K562 (cell line): ENCODE results near the gene FJX1. TPM values are rescaled to one million over a fixed set of nuclear protein-coding genes. Genes with fewer than 3 reads are reported as not detected.

Source experiments
- ATAC-seq: fragments of 200-7000 bp; cut with Tn5 transposase; 3 replicates; pipeline ENCODE4 v1.9.1; 2020; ENCODE audit warnings: moderate library complexity
- BruUV-seq: library from RNA; stranded (reverse); fragments of 400-500 nt; replicated peaks from 2 replicates; lab custom pipeline; 2021; lab: Mats Ljungman, UMichigan
- CTCF ChIA-PET: fragments of 300-600 bp; formaldehyde crosslinking; extraction: SDS; loops from one replicate; lab custom pipeline; 2021; ENCODE audit warnings: low intra/inter-chr PET ratio; lab: Yijun Ruan, JAX
- POLR2A ChIA-PET: fragments of 300-600, 350-650 bp; sonication (Branson Sonifier 250); formaldehyde crosslinking; extraction: SDS; loops from one replicate; lab custom pipeline; 2021; ENCODE audit warnings: antibody characterized with exemption, inconsistent platforms; lab: Yijun Ruan, JAX
- DNase-seq, 4 experiments: peaks; one replicate each; pipeline versions ENCODE4 v3.0.0 to v3.0.0-alpha.2; 2011 to 2018; ENCODE audit warnings: low spot score in 3 of 4, mixed read lengths in 3 of 4; ENCODE audit errors: extremely low read depth in 1 of 4
- FAIRE-seq: peaks from 2 replicates; lab custom pipeline; 2011; peaks lifted over from hg19 to GRCh38; lab: Jason Lieb, UNC
- H2AFZ ChIP-seq: 2 replicates; pipeline ENCODE4 v1.6.0; 2011; ENCODE audit warnings: low read depth, low read length, control low read depth, inconsistent platforms
- H3K27ac ChIP-seq: fragments of 200-600 bp; 3 replicates; pipeline ENCODE4 v1.8.0; 2011; ENCODE audit warnings: low read depth, mild to moderate bottlenecking, control low read depth, inconsistent platforms, low read length, moderate library complexity, mixed read lengths; ENCODE audit errors: extremely low read depth
- H3K27me3 ChIP-seq, 2 experiments: fragments of 300-600 bp in 1 of 2; 2 replicates in 1 of 2; 3 replicates in 1 of 2; pipeline versions ENCODE4 v1.6.0 to v1.8.0; 2011; ENCODE audit warnings: inconsistent platforms in 2 of 2, low read length in 2 of 2, mild to moderate bottlenecking in 1 of 2, mixed read lengths in 1 of 2, moderate library complexity in 1 of 2; ENCODE audit not compliant: control insufficient read depth in 2 of 2, insufficient read depth in 2 of 2
- H3K36me3 ChIP-seq: fragments of 300-600 bp; 3 replicates; pipeline ENCODE4 v1.8.0; 2011; ENCODE audit warnings: mild to moderate bottlenecking, low read length, inconsistent platforms; ENCODE audit not compliant: control insufficient read depth, insufficient read depth
- H3K4me1 ChIP-seq, 2 experiments: fragments of 200-600 bp in 1 of 2; replicated peaks in 1 of 2; 2 replicates in 1 of 2; 3 replicates in 1 of 2; pipeline versions ENCODE4 v1.5.1 to v1.8.0; 2011; ENCODE audit warnings: inconsistent platforms in 2 of 2, low read length in 2 of 2, mild to moderate bottlenecking in 1 of 2, mixed read lengths in 1 of 2, moderate library complexity in 1 of 2; ENCODE audit not compliant: control insufficient read depth in 2 of 2, insufficient read depth in 2 of 2
- H3K4me2 ChIP-seq: 2 replicates; pipeline ENCODE4 v1.6.1; 2011; ENCODE audit warnings: low read length, control low read depth, inconsistent platforms, mixed read lengths; ENCODE audit not compliant: insufficient read depth
- H3K4me3 ChIP-seq: fragments of 200-600 bp; sonication (generic), shearing (Covaris generic); 2 replicates; pipeline ENCODE4 v1.5.1; 2016; ENCODE audit warnings: control low read depth, inconsistent platforms
- H3K79me2 ChIP-seq: fragments of 200-600 bp; 3 replicates; pipeline ENCODE4 v1.8.0; 2011; ENCODE audit warnings: low read length, inconsistent platforms; ENCODE audit not compliant: control insufficient read depth, insufficient read depth
- H3K9ac ChIP-seq, 2 experiments: 2 replicates each; pipeline versions ENCODE4 v1.6.0 to v1.6.1; 2011; ENCODE audit warnings: low read depth in 2 of 2, low read length in 2 of 2, control low read depth in 1 of 2, inconsistent platforms in 1 of 2, mild to moderate bottlenecking in 1 of 2, mixed read lengths in 1 of 2; ENCODE audit not compliant: insufficient read depth in 1 of 2
- H3K9me1 ChIP-seq: one replicate; pipeline ENCODE4 v1.6.0; 2011; ENCODE audit warnings: inconsistent platforms, mild to moderate bottlenecking, low read length, moderate library complexity; ENCODE audit not compliant: control insufficient read depth, insufficient read depth
- H3K9me3 ChIP-seq: replicated peaks from 2 replicates; pipeline ENCODE4 v1.5.1; 2011; ENCODE audit warnings: low read depth, low read length, inconsistent platforms; ENCODE audit not compliant: control insufficient read depth, insufficient read depth
- H4K20me1 ChIP-seq: replicated peaks from 2 replicates; pipeline ENCODE4 v1.6.1; 2011; ENCODE audit warnings: low read length, inconsistent platforms, mixed read lengths; ENCODE audit not compliant: control insufficient read depth, insufficient read depth
- ARNT ChIP-seq, 2 experiments: fragments of 450-650 bp; IDR thresholded peaks; 2 replicates each; pipeline ENCODE4 v1.6.1; 2016; ENCODE audit warnings: mild to moderate bottlenecking in 1 of 2
- BDP1 ChIP-seq: IDR thresholded peaks from 3 replicates; pipeline ENCODE4 v1.6.1; 2011; ENCODE audit not compliant: insufficient read length, insufficient read depth
- CHD2 ChIP-seq: IDR thresholded peaks from 2 replicates; pipeline ENCODE4 v1.6.1; 2011; ENCODE audit warnings: low read depth, low read length
- GTF3C2 ChIP-seq: IDR thresholded peaks from 3 replicates; pipeline ENCODE4 v1.6.1; 2011; ENCODE audit warnings: borderline replicate concordance, mild to moderate bottlenecking, moderate library complexity; ENCODE audit not compliant: insufficient read length; ENCODE audit errors: extremely low read depth
- HDAC2 ChIP-seq: fragments of 450-650 bp; IDR thresholded peaks from 2 replicates; pipeline ENCODE4 v1.6.1; 2016; ENCODE audit warnings: mild to moderate bottlenecking
- MEF2A ChIP-seq: IDR thresholded peaks from 2 replicates; pipeline ENCODE4 v1.6.1; 2011; ENCODE audit warnings: low read depth, mild to moderate bottlenecking, low read length, moderate library complexity; ENCODE audit not compliant: control insufficient read depth
- MTA1 ChIP-seq: fragments of 450-650 bp; IDR thresholded peaks from 2 replicates; pipeline ENCODE4 v1.6.1; 2017; ENCODE audit warnings: borderline replicate concordance
- PRDM10 ChIP-seq: fragments of 450-650 bp; IDR thresholded peaks from 2 replicates; pipeline ENCODE4 v1.6.1; 2018; ENCODE audit not compliant: partially characterized antibody
- ZMIZ1 ChIP-seq, 2 experiments: fragments of 150-350 bp in 1 of 2; IDR thresholded peaks; 2 replicates each; pipeline ENCODE4 v1.6.1; 2012 to 2016; ENCODE audit warnings: low read depth in 2 of 2, low read length in 2 of 2, mild to moderate bottlenecking in 1 of 2, moderate library complexity in 1 of 2
- ZNF239 ChIP-seq: fragments of 250-450 bp; sonication (Bioruptor Pico); IDR thresholded peaks from 2 replicates; pipeline ENCODE4 v1.4.0; 2020; ENCODE audit warnings: mild to moderate bottlenecking
- ZNF316 ChIP-seq: fragments of 450-650 bp; IDR thresholded peaks from 2 replicates; pipeline ENCODE4 v1.6.1; 2016
- ZNF561 ChIP-seq: fragments of 450-650 bp; formaldehyde crosslinking; conservative IDR thresholded peaks from 2 replicates; pipeline ENCODE4 v1.4.0; 2020; ENCODE audit warnings: mild to moderate bottlenecking, moderate library complexity
- ZNF75A ChIP-seq: fragments of 450-650 bp; formaldehyde crosslinking; IDR thresholded peaks from 2 replicates; pipeline ENCODE4 v1.4.0; 2020; ENCODE audit warnings: mild to moderate bottlenecking
- ZSCAN32 ChIP-seq: fragments of 450-650 bp; formaldehyde crosslinking; IDR thresholded peaks from 2 replicates; pipeline ENCODE4 v1.4.0; 2020; ENCODE audit warnings: mild to moderate bottlenecking, moderate library complexity
- WGBS: fragments of 100-300 bp; shearing (Covaris generic); methylation state at CpG from one replicate; pipeline ENCODE4 v1.1.6; 2016; ENCODE audit warnings: low coverage, mixed read lengths; ENCODE audit not compliant: insufficient coverage; ENCODE audit errors: missing lambda C conversion rate; 5-methylcytosine and 5-hydroxymethylcytosine counted together
- in situ Hi-C: fragments of 300-500 bp; cut with MboI; formaldehyde crosslinking; loops from 4 replicates; pipeline ENCODE4 v1.15.0; 2018; ENCODE audit warnings: inconsistent platforms, mixed read lengths
- intact Hi-C: fragments of 100-400 bp; cut with micrococcal nuclease; formaldehyde crosslinking; loops from 2 replicates; pipeline ENCODE4 v1.14.2; 2022
- polyA plus RNA-seq, 8 experiments: library from polyadenylated mRNA; depleted of rRNA in 4 of 8; stranded (reverse) in 5 of 8; unstranded in 3 of 8; fragments of >200 nt; fragmentation: Nextera tagmentation in 2 of 8; fragmentation: Illumina TruSeq in 1 of 8; extraction: Ambion mirVana in 2 of 8; extraction: Trizol in 1 of 8; gene quantifications; 2 replicates each; pipeline versions ENCODE4 v1.2.1 to v1.2.3, GENCODE V29; 2011 to 2014; ENCODE audit warnings: inconsistent platforms in 1 of 8, missing spikeins in 1 of 8
- total RNA-seq, 7 experiments: library from RNA; depleted of rRNA in 6 of 7; stranded (reverse); fragments of >200 nt in 6 of 7; fragmentation: Illumina TruSeq in 2 of 7; extraction: Trizol in 2 of 7; gene quantifications; 2 replicates each; pipeline versions ENCODE4 v1.2.1 to v1.2.3, GENCODE V29; 2011 to 2021; ENCODE audit warnings: low replicate concordance in 1 of 7

The FJX1 gene
- total and polyA plus RNA-seq, 9 of the 15 experiments (the other 6 are each of a cell fraction or from before 2014, with no cell fraction given): 0.10 to 2.7 (median 0.72) TPM

GRCh38 chr11:35600331-35600838 lies 17.9 kb upstream of the FJX1 start:
- Histone ChIP-seq H3K4me1 (no peaks in the 10 kb centered on the region; a peak in 1 of 5 replicates), H3K4me3 (no peak overlapping the region), H3K27ac (no peak overlapping the region), H3K79me2 (no peaks in the 10 kb centered on the region), H3K9ac (no peak overlapping the region), H3K27me3 (peaks cover 6 to 8% of the 10 kb centered on the region in 2 experiments; a peak in 3 of 5 replicates), H3K9me1 (no peaks in the 10 kb centered on the region), H3K4me2 (no peak overlapping the region), H4K20me1 (no peaks in the 10 kb centered on the region), H3K36me3 (no peaks in the 10 kb centered on the region), H3K9me3 (no peaks in the 10 kb centered on the region), H2AFZ (no peak overlapping the region)
- DNase-seq (no peak), ATAC-seq (no peak), FAIRE-seq (no peak)
- POLR2A ChIA-PET: no interaction called here
- 0% methylated on average over 4 of the region's 4 CpGs for WGBS
- no TSS peak for BruUV-seq
- intact Hi-C loops (no loop called here), in situ Hi-C loops (no loop called here)
- CTCF ChIA-PET: no interaction called here
- no peak for TF ChIP-seq BDP1
- no peak for TF ChIP-seq ZNF316
- no peak for TF ChIP-seq ZMIZ1 (IDR thresholded peaks at IDR 0.05; ENCODE audit: low read depth in 2 of 2, low read length in 2 of 2)
- no peak for TF ChIP-seq MTA1
- no peak for TF ChIP-seq MEF2A
- no peak for TF ChIP-seq ZNF561 (CRISPR knock-in tag)
- TF ChIP-seq ZNF239: no peak
- no peak for TF ChIP-seq HDAC2
- TF ChIP-seq GTF3C2: no peak
- TF ChIP-seq ZSCAN32 (CRISPR knock-in tag): no peak
- TF ChIP-seq PRDM10: no peak
- TF ChIP-seq CHD2: no peak
- no peak for TF ChIP-seq ARNT (IDR thresholded peaks at IDR 0.05)
- TF ChIP-seq ZNF75A: no peak
